HG02943 (cell line): ENCODE results near the gene ARHGAP15.

Experiments
- ATAC-seq: cut with Tn5 transposase; IDR thresholded peaks from one replicate; pipeline ENCODE4 v1.9.1; 2021; ENCODE audit warnings: mild to moderate bottlenecking, low read depth, moderate library complexity; ENCODE audit not compliant: unreplicated experiment

Gene ARHGAP15

GRCh38 chr2:143645921-143646645 lies 516.9 kb downstream of the ARHGAP15 start:
- no peak for ATAC-seq

GRCh38 chr2:143649226-143649740 lies 520.1 kb downstream of the ARHGAP15 start:
- no peak for ATAC-seq

- no peak for ATAC-seq
Observed at GRCh38 chr2:143652692-143653091, 523.5 kb downstream of the ARHGAP15 start.

- no peak for ATAC-seq
Observed at GRCh38 chr2:143668234-143668633, 539.0 kb downstream of the ARHGAP15 start.

- no peak for ATAC-seq
Observed at GRCh38 chr2:143674051-143674450, 544.8 kb downstream of the ARHGAP15 start.

GRCh38 chr2:143675021-143675420 lies 545.8 kb downstream of the ARHGAP15 start:
- ATAC-seq: no peak

- ATAC-seq: no peak
Observed at GRCh38 chr2:143679617-143680016, 550.4 kb downstream of the ARHGAP15 start.

GRCh38 chr2:143680885-143681405 lies 551.7 kb downstream of the ARHGAP15 start:
- no peak for ATAC-seq

GRCh38 chr2:143682436-143683055 lies 553.3 kb downstream of the ARHGAP15 start:
- ATAC-seq: no peak

GRCh38 chr2:143683977-143684376 lies 554.8 kb downstream of the ARHGAP15 start:
- ATAC-seq: no peak

- no peak for ATAC-seq
Observed at GRCh38 chr2:143684551-143685320, 555.5 kb downstream of the ARHGAP15 start.

GRCh38 chr2:143685421-143686078 lies 556.3 kb downstream of the ARHGAP15 start:
- ATAC-seq: no peak

GRCh38 chr2:143686585-143687164 lies 557.5 kb downstream of the ARHGAP15 start:
- ATAC-seq: no peak

GRCh38 chr2:143688248-143688647 lies 559.0 kb downstream of the ARHGAP15 start:
- ATAC-seq: no peak

- ATAC-seq: no peak
Observed at GRCh38 chr2:143688815-143689214, 559.6 kb downstream of the ARHGAP15 start.

GRCh38 chr2:143689541-143689940 lies 560.3 kb downstream of the ARHGAP15 start:
- no peak for ATAC-seq

- ATAC-seq: no peak
Observed at GRCh38 chr2:143690235-143690634, 561.0 kb downstream of the ARHGAP15 start.

- no peak for ATAC-seq
Observed at GRCh38 chr2:143691121-143691520, 561.9 kb downstream of the ARHGAP15 start.

GRCh38 chr2:143692162-143692561 lies 562.9 kb downstream of the ARHGAP15 start:
- ATAC-seq: no peak

- ATAC-seq: no peak
Observed at GRCh38 chr2:143692967-143693366, 563.7 kb downstream of the ARHGAP15 start.
